Prostate gland (tissue), 2 donors: ENCODE measurements around the gene DLL3.

Source experiments
- CTCF ChIP-seq, 4 experiments: fragments of 200-600 bp in 2 of 4; fragments of 450-650 bp in 2 of 4; sonication (generic) in 2 of 4; IDR thresholded peaks; 1 replicate in 3 of 4; 2 replicates in 1 of 4; pipeline ENCODE4 v1.5.1; 2016 to 2019; ENCODE audit warnings: antibody characterized with exemption in 4 of 4, mild to moderate bottlenecking in 2 of 4, moderate library complexity in 2 of 4
- POLR2A ChIP-seq: fragments of 450-650 bp; IDR thresholded peaks from one replicate; pipeline ENCODE4 v1.6.1; 2016; ENCODE audit warnings: antibody characterized with exemption, mild to moderate bottlenecking
- POLR2AphosphoS5 ChIP-seq: sonication (generic); formaldehyde crosslinking; IDR thresholded peaks from one replicate; pipeline ENCODE4 v1.6.1; 2017; ENCODE audit warnings: antibody characterized with exemption

GRCh38 chr19:39483141-39483540 is 15.6 kb upstream of the DLL3 start:
- TF ChIP-seq POLR2A (no peak), CTCF (IDR thresholded peaks at IDR 0.05) (no peak), POLR2AphosphoS5 (no peak)
